HEK293T (cell line): ENCODE data around the gene SP140L.
"Not testable (repeated sequence)": the region's sequence is repeated elsewhere in the genome, so short reads cannot be mapped to it uniquely, and the experiment has no call there.

Experiments
- ARNT ChIP-seq: fragments of 450-650 bp; IDR thresholded peaks from 2 replicates; pipeline ENCODE4 v1.6.1; 2017; ENCODE audit warnings: mild to moderate bottlenecking
- BHLHE40 ChIP-seq: fragments of 450-650 bp; IDR thresholded peaks from 2 replicates; pipeline ENCODE4 v1.6.1; 2016; ENCODE audit warnings: mild to moderate bottlenecking, moderate library complexity, borderline replicate concordance
- ELF4 ChIP-seq: fragments of 450-650 bp; IDR thresholded peaks from 2 replicates; pipeline ENCODE4 v1.6.1; 2017; ENCODE audit warnings: antibody characterized with exemption
- FOXK2 ChIP-seq: fragments of 450-650 bp; IDR thresholded peaks from 2 replicates; pipeline ENCODE4 v1.6.1; 2016; ENCODE audit warnings: mild to moderate bottlenecking
- FOXM1 ChIP-seq: fragments of 450-650 bp; IDR thresholded peaks from 2 replicates; pipeline ENCODE4 v1.6.1; 2017; ENCODE audit warnings: mild to moderate bottlenecking, borderline replicate concordance
- HDGF ChIP-seq: fragments of 450-650 bp; IDR thresholded peaks from 2 replicates; pipeline ENCODE4 v1.6.1; 2017; ENCODE audit warnings: antibody characterized with exemption, borderline replicate concordance
- L3MBTL2 ChIP-seq: fragments of 450-650 bp; conservative IDR thresholded peaks from 2 replicates; pipeline ENCODE4 v1.6.1; 2016; ENCODE audit warnings: mild to moderate bottlenecking
- LEF1 ChIP-seq: fragments of 450-650 bp; IDR thresholded peaks from 2 replicates; pipeline ENCODE4 v1.6.1; 2017; ENCODE audit warnings: mild to moderate bottlenecking, borderline replicate concordance
- NFRKB ChIP-seq: fragments of 450-650 bp; IDR thresholded peaks from 2 replicates; pipeline ENCODE4 v1.6.1; 2016; ENCODE audit warnings: mild to moderate bottlenecking, moderate library complexity
- SP1 ChIP-seq: fragments of 450-650 bp; IDR thresholded peaks from 2 replicates; pipeline ENCODE4 v1.6.1; 2017
- SUZ12 ChIP-seq: fragments of 450-650 bp; IDR thresholded peaks from 2 replicates; pipeline ENCODE4 v1.6.1; 2016; ENCODE audit warnings: mild to moderate bottlenecking
- TARDBP ChIP-seq: fragments of 450-650 bp; IDR thresholded peaks from 2 replicates; pipeline ENCODE4 v1.6.1; 2016

DNA sequence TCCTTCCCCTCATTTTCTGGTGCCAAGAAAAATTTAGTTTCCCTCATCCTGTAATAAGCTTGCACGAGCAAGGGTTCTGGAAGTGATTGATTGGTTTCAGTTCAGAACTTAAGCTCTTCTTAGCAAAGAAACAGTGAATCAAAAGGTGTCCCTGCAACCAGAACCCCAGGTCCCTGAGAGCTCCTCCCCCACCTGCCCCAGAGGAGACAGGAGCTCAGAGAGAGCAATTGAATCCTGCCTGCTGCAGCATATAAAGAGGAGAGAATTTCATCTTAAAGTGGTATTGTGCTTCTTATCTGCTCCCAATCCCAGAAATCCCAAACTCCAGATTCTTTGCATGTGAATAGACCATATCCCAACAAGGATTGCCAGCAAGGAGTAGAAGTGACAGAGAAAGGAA, 15.4 kb upstream of the SP140L start:
- TF ChIP-seq FOXM1, FOXK2, ARNT, ELF4, TARDBP, SUZ12, SP1, LEF1, NFRKB, BHLHE40, HDGF, L3MBTL2: not testable (repeated sequence)
